HCEC 1CT (cell line): ENCODE results near the gene FARP1.
"Not testable (repeated sequence)": the region's sequence is repeated elsewhere in the genome, so short reads cannot be mapped to it uniquely, and the experiment has no call there.

Experiments
- DNase-seq: peaks from one replicate; pipeline ENCODE4 v3.0.0-alpha.2; 2017

The FARP1 gene

DNA sequence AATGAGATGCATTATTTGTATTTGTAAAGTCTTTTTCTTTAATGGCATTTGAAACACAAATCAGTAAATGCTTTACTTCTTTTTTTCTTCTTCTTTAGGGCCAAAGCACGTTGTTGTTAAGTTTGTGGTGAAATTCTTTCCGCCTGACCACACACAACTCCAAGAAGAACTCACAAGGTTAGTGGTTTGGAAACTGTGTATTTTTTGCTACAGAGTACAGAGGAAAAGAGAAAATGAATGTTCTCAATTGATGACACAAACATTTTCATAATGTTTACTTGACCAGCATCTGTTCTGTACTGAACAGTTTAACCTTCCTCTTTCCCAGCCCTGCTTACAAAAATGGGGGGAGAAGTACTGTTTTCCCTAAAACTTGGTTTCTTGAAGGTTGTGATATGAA lies 225.1 kb downstream of the FARP1 start:
- no peak for DNase-seq

DNA sequence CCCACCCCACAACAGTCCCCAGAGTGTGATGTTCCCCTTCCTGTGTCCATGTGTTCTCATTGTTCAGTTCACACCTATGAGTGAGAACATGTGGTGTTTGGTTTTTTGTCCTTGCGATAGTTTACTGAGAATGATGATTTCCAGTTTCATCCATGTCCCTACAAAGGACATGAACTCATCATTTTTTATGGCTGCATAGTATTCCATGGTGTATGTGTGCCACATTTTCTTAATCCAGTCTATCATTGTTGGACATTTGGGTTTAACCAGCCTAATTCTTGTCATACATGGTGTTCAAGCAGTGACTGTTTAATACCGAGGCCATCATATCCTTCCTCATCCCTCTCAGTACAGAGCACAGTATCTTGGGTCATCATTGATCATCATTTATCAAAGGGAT lies 226.6 kb downstream of the FARP1 start:
- DNase-seq = not testable (repeated sequence)

DNA sequence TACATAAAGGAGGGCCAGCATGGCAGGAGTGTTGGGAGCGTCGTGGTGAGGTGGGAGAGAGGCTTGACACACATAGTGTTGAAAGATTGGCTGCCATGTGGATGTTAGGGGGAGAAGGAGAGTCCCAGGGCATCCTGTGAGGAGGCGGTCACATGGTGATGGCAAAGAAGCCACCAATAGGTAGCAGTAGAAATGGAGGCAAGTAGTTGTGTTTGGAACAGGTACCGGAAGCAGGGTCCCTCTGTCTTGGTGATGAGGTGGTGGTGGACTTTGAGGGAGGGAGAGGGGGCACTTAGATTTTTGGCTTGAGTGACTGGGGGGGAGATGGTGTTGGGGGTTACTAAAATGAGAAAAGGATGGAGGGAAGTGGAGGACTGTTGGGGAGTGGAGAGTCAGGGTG lies 227.4 kb downstream of the FARP1 start:
- DNase-seq = no peak

DNA sequence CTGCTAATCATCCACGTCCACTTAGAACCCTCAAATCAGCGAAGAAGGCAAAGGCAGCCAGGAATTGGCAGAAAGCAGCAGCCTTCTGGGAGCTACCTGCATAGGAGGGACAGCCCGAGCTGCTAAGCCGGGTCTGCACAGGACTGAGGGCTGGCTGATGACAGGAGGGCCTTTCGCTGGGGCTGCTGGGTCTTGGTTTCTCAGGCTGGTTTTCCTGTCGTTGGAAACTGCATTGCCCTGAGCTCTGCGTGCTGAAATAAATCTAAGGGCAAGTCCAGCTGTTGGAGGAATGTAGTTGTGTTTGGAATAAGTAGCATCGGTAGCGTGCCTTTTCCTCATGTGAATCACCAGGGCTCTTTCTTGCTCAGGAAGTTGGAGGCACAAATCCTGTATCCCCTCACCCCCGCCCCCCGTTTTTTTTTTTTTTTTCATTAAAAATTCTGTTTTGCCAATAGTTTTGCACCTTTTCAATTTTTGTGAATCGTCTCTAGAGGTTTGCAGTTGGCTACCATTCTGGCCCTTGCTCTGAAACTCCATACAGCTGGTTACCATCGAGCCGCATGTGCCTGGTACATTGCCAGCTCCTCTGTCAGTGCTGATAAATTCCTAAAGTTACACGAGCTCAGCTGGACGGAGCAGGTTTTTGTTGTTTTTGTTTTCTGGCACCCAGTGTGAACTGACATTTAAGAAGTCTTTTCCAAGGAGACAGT lies 228.1 kb downstream of the FARP1 start:
- peak; percentile 86 for DNase-seq

DNA sequence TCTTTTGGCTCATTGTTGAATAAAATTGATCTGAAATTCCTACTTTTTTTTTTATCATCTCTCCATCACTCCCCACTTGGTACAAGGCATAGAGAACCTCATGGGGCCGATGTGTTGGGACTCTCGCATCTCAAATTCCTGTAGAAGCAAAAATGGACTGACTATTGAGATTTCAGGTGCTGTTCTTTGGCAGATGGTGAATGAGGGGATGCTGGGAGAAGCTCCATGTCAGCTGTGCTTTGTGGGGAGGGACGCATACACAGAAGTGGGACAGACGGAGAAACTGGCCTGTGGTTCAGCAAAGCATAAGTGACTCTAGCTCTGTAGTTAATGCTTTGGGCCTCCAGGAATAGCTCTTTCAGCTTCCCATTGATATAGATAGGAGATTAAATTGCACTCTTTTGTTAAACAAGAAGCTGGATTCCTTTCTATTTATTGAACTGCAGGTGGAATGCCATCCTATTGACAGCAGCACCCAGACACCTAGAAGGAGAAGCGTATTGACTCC lies 228.7 kb downstream of the FARP1 start:
- no peak for DNase-seq

DNA sequence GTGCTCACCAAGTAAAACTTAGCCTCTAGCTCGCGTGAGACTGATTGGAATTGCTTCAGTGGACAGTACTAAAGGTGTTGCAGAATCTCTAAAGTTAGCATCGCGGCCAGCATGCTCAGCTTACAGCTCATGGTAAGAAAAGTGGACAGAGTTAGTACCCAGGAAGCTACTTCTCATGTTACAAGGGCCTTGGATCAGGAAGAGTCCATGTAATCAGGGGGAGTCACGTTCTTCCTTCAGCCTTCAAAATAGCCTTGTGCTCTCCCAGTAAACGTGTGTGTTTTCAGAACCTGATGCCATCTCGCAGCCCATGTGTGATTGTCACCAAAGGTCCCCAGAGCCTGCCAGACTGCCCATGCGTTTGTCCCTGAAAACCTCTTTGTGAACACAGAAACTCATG lies 230.0 kb downstream of the FARP1 start:
- no peak for DNase-seq

DNA sequence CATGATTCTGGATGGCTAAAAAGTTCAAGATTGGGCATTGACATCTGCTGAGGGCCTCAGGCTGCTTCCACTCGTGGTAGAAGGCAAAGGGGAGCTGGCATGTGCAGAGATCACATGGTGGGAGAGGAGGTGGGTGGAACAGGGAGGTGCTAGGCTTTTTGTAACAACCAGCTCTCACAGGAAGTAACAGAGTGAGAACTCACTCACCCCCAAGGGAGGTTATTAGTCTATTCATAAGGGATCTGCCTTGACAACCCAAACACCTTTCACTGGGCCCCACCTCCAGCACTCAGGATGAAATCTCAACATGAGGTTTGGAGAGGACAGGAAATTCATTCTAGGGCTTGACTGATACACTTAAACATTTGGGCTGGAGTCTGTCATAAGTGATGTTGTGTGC lies 231.9 kb downstream of the FARP1 start:
- DNase-seq = no peak

DNA sequence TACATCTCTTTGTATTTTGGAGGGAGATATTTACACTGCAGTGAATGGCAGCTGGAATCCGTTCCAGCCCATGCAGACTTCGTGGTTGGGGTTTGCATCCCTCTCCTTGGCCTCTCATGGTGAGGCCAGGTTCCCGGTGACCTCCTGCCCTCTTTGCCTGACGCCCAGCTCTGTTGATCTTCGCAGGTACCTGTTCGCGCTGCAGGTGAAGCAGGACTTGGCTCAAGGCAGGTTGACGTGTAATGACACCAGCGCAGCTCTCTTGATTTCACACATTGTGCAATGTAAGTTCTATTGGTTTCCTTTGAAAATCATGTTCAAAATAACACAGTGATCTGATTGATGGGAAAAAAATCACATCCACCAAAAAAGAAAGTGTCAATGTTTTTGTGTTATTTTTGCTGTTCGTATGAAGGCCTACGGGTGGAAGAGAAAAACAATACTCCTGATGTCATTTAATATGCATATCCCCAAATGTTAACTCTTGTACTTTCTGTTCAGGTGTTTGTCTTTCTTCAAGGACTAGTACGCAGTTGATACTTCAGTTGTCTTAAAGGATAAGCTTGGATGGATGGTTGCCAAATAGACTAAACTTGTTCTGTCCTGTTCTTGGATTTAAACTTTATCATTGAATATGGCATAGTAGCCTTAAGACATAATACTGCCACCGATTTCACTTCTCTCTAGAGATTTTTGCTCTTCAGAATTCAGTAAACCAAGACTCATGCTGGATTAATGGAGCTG lies 234.9 kb downstream of the FARP1 start:
- no peak for DNase-seq

DNA sequence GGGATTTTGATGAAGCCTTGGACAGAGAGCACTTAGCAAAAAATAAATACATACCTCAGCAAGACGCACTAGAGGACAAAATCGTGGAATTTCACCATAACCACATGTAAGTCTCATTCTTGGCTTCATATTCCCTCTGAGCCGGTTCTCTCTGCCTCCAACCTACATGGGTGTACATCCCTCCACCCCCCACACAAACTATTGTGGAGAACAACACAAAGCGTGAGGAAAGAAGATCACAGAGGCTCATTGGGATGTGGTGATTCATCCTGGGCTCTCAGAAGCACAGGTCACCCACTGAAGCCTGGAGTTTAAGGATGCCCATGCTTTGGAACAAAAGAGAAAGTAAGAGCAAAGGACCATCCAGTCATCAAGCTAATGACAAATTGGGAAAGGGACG lies 241.8 kb downstream of the FARP1 start:
- DNase-seq = no peak

DNA sequence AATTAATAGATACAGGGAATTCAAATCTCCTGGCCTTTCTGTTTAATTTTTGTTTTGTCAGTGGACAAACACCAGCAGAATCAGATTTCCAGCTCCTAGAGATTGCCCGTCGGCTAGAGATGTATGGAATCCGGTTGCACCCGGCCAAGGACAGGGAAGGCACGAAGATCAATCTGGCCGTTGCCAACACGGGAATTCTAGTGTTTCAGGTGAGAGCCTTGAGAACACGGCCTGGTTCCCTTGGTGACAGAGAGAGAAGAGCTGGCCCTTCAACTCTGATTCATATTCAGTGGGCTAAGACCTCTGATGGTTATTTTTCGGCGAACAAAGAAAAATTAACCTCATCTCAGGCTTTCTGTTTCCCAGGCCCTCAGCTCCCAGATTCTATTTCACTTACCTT lies 242.7 kb downstream of the FARP1 start:
- DNase-seq = no peak

DNA sequence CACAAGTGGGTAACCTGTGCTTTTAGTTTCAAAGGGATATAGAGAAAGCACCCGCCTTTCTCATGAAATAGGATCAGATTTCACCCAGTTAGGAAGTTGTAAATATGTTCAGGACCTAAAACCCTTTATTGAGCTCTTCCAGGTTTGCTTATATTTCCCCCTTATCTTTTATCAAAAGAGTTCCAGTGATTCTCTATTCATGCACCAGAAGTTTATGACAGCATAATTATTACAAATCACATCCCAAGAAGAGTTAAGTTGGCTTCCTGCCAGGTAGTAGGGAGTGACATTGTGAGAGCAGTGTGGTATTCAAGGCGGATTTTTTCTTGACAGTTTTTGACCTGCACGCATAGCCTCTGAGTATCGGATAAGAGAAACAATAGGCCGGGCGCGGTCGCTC lies 243.7 kb downstream of the FARP1 start:
- no peak for DNase-seq

DNA sequence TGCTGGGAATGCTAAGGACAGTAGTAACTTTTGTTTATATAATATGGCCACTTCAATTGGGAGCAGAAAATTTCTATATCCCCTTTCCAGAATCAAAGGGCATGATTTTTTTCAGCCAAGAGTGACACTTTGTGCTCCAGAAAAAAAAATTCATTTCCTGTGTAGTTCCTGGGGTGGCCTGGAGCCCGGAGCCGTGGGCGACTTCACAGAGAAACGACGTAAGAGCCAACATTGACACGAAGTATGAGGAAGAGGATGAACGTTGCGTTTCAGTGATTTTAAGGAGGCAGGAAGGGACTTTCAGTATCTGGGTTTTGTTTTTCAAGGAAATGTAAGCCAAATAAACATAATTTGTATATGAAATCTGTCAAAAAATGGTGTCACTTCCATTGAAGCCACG lies 246.4 kb downstream of the FARP1 start:
- no peak for DNase-seq

DNA sequence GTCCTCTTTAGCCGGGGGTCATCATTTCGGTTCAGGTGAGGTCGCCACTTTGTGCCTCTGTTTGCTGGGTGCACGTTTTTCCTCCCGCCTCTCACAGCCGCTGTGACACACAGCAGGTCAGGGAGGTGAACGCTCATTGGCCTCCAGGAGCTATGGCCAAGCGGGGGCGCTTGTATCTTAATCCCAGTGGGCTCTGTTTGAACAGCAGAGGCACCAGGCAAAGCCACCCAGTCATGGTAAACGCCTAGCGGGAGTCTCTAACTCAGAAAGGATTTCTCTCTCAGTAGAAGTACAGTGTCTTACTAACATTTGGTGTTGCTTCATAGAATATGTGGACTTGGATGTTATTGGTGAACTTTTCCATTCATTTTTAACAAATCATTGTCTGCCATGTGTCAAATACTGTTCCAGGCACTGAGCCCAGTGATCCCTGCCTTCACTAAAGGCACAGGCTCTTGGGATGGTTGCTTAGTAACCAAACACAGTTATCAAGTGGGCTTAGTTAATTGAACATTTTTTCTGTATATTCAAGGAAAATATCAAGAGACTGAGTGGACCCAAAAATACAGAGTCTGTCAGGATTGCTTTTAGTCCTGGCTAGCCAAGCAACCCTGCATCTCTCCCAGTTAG lies 247.3 kb downstream of the FARP1 start:
- no peak for DNase-seq

DNA sequence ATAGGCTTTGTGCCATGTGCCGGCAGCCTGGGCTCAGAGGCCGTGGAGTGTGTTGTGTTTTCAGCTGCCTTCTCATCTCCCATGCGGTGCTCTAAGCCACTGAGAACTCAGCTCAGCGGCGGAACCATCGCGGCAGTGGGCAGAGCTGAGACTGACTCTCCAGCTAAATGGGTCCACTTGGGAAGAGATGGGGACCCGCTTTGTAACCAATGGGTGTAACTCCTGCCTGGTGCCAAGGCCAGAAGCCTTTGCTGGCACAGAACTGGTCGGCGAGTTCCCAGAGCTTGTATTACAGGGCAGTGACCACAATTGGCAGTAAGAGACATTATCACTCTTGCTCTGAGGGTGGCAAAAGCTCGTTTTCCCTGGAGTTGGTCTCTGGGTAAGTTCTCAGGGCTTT lies 251.0 kb downstream of the FARP1 start:
- DNase-seq = no peak

DNA sequence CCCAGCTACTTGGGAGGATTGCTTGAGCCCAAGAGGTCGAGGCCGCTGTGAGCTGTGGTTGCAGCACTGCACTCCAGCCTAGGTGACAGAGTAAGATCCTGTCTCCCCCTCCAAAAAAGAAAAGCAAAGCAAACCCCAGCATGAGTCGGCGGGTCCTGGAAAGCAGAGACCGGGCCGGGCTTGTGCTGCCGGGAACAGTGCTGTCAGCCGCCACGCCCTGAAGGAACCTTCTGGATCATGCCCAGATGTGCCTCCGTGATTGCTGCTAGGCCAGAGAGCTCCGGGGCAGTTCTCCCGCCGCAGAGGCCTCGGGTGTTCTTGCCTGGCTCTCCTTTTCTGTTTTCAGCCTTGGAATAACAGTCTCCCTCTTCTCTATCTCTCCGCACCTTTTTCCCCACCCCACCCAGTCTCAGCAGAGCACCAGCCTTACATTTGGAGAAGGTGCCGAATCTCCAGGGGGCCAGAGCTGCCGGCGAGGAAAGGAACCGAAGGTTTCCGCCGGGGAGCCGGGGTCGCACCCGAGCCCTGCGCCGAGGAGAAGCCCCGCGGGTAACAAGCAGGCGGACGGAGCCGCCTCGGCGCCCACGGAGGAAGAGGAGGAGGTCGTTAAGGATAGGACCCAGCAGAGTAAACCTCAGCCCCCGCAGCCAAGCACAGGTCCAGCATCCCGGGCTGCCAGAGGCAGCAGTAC lies 252.1 kb downstream of the FARP1 start:
- no peak for DNase-seq

DNA sequence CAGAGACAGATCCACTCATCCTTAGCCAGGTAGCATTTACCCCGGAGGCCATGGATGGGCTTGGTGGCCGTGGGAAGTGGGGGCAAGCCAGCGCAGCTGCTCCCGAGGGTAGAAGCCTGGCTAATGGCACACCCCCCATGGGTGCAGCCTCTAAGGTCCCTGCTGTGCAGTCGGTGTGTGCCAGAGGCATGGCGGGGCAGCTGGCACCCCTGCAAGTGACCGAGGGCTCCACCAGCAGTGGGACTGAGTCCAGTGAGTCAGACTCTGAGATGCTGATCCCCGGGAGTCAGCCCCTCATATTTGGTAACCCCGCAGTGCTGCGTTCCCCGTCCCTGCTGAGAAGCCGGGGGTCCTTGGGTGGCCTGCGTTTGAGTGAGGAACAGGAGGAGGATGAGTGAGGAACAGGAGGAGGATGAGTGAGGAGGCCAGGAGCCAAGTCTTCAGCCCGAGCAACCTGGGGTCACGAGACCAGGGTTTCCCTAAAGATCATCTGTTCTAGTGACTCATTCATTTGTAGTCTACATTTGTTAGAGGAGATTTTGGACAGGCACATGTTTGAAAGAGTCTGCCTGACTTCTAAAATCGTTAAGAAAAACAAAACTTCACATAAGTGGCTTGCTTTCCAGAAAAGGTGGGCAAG lies 253.3 kb downstream of the FARP1 start:
- no peak for DNase-seq

DNA sequence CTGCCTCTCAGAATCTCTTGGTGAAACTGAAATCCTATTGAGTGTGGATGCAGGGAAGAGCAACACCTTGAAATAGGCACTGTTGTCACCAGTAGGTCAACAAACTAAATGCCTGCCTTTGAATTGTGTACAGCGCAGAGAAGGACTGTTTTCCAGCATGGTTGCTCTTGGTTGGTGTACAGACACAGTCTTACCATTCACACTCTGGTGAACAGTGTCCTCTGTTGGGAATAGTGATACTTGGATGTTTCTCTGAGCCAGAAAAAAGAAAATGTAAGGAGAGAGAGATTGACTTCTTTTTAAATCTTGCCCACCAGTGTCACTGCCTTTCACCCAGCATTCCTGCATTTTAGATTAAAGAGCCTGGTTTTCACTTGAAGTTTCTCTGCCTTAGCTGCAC lies 254.3 kb downstream of the FARP1 start:
- DNase-seq = no peak

DNA sequence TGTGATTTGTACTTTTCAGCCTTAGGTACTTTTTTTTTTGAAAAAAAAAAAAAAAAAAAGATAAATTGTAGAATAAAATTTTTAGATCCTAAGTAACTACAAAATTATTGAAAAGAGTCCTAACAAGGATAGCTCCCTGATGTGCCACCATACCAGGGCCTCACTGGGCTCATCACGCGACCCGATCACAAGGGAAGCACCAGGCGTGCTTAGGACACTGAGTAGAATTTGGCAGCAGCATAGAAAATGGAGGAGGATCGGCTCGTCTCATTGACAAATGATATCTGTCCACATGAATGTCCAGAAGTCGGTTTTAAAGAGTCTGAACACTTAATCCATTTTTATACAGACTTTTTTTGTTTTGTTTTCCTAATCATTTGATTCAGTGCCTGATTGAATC lies 255.0 kb downstream of the FARP1 start:
- DNase-seq = no peak

DNA sequence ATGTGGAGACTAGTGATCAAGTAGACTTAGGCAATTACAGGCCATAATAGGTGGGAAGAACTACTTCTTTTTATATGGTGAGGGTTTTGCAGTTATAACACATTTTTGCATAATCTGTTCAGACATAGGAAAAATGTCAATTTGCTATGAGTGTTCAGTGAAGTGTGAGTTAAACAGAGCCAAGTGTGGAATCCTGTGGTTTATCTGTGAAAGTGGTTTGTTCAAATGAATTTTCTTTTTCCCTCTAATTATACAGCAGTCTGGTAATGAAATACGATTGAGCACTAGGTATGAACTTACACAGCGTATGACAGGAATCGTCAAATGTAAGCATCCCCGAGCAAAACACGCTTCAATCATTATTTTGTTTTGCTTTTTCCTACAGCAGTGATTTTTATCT lies 255.7 kb downstream of the FARP1 start:
- no peak for DNase-seq

DNA sequence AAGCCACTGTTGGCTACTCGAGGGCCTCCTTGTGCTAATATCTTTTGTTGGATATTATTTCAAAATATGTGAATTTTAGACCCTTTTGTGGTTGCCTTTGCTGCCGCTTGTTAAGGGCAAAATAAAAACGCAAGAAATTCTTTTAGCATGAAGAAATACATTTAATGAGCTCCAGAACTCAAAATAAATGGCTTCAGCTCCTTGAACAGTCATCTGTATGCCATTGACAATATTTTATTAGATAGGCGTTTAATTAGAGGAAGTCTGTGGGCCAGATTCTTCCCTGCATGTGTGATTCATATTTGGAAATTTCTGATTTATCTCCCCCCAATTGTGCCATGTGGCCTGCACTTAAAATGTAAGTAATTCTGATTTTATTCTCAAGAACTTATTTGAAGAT lies 256.9 kb downstream of the FARP1 start:
- no peak for DNase-seq

DNA sequence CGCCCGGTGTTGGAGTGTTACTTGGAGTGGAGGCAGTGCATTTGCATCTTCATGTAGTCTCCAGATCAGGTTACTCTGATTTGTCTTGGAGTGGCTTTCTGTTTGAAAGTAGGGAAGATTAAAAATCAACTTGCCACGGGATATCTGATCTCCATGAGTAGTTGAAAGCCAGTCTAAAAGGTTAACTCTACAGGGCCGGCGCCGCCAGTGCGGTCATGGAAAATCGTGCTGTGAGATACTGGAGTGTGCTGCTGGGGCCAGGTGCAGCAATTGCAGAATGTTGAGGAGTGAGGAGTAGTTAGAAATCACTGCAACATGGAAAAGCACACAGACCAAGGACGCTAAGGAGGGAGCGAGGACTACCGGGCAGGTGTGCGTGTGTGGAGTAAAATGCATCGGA lies 259.0 kb downstream of the FARP1 start:
- DNase-seq = no peak

DNA sequence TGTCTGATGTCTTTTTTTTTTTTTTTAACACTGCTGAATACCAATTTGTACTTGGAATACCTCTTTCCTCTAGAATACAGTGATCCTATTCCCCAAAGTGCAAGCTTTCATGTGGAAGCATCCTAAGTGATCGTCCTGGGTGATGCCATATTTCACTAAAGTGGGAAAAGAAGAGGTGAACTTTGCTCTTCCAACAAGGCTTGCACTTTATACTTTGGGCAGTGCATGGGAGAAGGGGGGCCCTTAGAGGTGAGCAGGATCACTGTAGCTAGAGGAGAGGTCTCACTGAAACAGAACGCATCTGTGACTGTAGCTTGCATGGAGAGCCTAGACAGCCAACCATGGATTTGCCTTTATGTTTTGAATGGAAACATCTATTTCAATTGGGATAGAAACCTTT lies 260.2 kb downstream of the FARP1 start:
- DNase-seq = no peak

DNA sequence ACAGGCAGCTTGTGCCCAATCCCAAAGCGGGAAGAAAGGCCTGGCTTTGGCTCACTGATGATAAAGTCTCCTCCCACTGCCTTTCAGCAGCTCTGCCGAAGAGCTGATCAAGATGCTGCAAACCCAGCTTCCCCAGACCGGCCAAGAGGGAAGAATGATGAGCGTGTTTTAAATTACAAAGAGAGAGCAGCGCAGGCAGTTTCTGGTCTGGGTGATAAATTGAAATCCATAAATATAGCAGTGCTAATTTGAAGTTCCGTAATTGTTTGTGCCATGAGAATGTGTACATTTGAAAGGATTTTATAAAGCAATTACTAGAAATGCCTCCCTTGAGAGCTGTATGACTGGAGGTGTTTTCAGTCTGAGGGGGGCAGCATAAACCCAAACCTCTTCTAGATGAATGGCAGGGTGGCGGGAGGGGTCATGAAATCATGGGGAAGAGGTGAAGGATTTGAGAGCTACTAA lies 262.2 kb downstream of the FARP1 start:
- DNase-seq = no peak
